HepG2 (cell line): ENCODE measurements around the gene ZNF157.

Source experiments
- CTCF ChIP-seq: sonication (generic); formaldehyde crosslinking; IDR thresholded peaks from 2 replicates; pipeline ENCODE4 v1.5.0; 2020; ENCODE audit warnings: mild to moderate bottlenecking, missing genetic modification reagents, moderate library complexity
- RNF2 ChIP-seq: fragments of 450-650 bp; conservative IDR thresholded peaks from 2 replicates; pipeline ENCODE4 v1.6.1; 2016; ENCODE audit warnings: low read depth
- SATB2 ChIP-seq: sonication (generic); formaldehyde crosslinking; IDR thresholded peaks from 2 replicates; pipeline ENCODE4 v1.5.0; 2020; ENCODE audit warnings: missing genetic modification reagents
- ZBTB10 ChIP-seq: sonication (generic); formaldehyde crosslinking; IDR thresholded peaks from 2 replicates; pipeline ENCODE4 v1.4.0; 2020; ENCODE audit warnings: missing genetic modification reagents, borderline replicate concordance
- ZNF24 ChIP-seq: fragments of 450-650 bp; IDR thresholded peaks from 2 replicates; pipeline ENCODE4 v1.6.1; 2017; ENCODE audit warnings: antibody characterized with exemption, mild to moderate bottlenecking
- ZNF274 ChIP-seq: sonication (generic); formaldehyde crosslinking; IDR thresholded peaks from 2 replicates; pipeline ENCODE4 v1.5.1; 2020; ENCODE audit warnings: mild to moderate bottlenecking, missing genetic modification reagents
- ZNF629 ChIP-seq: sonication (generic); formaldehyde crosslinking; conservative IDR thresholded peaks from 2 replicates; pipeline ENCODE4 v1.5.0; 2020; ENCODE audit warnings: missing genetic modification reagents
- ZNF780A ChIP-seq: sonication (generic); formaldehyde crosslinking; IDR thresholded peaks from 2 replicates; pipeline ENCODE4 v1.8.0; 2022; ENCODE audit warnings: mild to moderate bottlenecking, missing genetic modification reagents, moderate library complexity

DNA sequence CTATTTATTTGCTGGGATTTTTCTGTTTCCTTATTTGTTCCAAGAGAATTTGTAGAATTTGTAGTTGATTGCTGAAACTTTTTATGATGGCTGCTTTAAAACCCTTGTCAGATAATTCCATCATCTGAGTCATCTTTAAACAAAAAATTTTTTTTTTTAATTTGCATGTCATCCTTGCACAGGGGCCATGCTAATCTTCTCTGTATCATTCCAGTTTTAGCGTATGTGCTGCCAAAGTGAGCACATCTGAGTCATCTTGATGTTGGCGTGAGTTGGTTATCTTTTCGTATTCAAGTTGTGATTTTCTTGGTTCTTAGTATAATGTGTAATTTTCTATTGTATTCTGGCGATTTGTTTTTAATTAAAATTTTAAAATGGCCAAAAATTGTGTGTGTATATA is 18.7 kb upstream of the ZNF157 start:
- TF ChIP-seq ZNF274 (CRISPR knock-in tag), result no peak
- no peak for TF ChIP-seq CTCF (CRISPR knock-in tag)
- no peak for TF ChIP-seq RNF2
- TF ChIP-seq ZBTB10 (CRISPR knock-in tag), result no peak
- no peak for TF ChIP-seq ZNF24
- no peak for TF ChIP-seq SATB2
- no peak for TF ChIP-seq ZNF629 (CRISPR knock-in tag)
- no peak for TF ChIP-seq ZNF780A (CRISPR knock-in tag)
